ENCODE results near the gene ESR2.

ESR2 gene

GRCh38 chr14:64220056-64220455, 74.1 kb downstream of the ESR2 start:
- H3K36me3 ChIP-seq = peaks cover 100% of the 10 kb centered on the region
- no peaks in the 10 kb centered on the region for H3K4me1 ChIP-seq (ENCODE audit: control insufficient read depth in 1 of 2, insufficient read depth in 1 of 2, low read depth in 1 of 2, low read length in 1 of 2)
- no peak for TF ChIP-seq CTCF (IDR thresholded peaks at IDR 0.05)
- no peak overlapping the region for H3K4me3 ChIP-seq (ENCODE audit: low read depth in 1 of 2, low read length in 1 of 2)
- H3K27ac ChIP-seq = no peak overlapping the region
- H3K27me3 ChIP-seq = peaks cover 19% of the 10 kb centered on the region
- H3K9me3 ChIP-seq = no peaks in the 10 kb centered on the region

GRCh38 chr14:64218344-64219240, 75.6 kb downstream of the ESR2 start:
- no peaks in the 10 kb centered on the region for H3K9me3 ChIP-seq
- H3K27me3 ChIP-seq = peaks cover 19% of the 10 kb centered on the region
- peaks cover 100% of the 10 kb centered on the region for H3K36me3 ChIP-seq
- H3K4me1 ChIP-seq (ENCODE audit: control insufficient read depth in 1 of 2, insufficient read depth in 1 of 2, low read depth in 1 of 2, low read length in 1 of 2) = no peaks in the 10 kb centered on the region
- H3K27ac ChIP-seq = no peak overlapping the region
- no peak overlapping the region for H3K4me3 ChIP-seq (ENCODE audit: low read depth in 1 of 2, low read length in 1 of 2)
- TF ChIP-seq CTCF (IDR thresholded peaks at IDR 0.05) = no peak

GRCh38 chr14:64217834-64218233, 76.3 kb downstream of the ESR2 start:
- Histone ChIP-seq H3K4me3 (ENCODE audit: low read depth in 1 of 2, low read length in 1 of 2) (no peak overlapping the region), H3K27me3 (peaks cover 19% of the 10 kb centered on the region), H3K9me3 (no peaks in the 10 kb centered on the region), H3K36me3 (peaks cover 100% of the 10 kb centered on the region), H3K4me1 (ENCODE audit: control insufficient read depth in 1 of 2, insufficient read depth in 1 of 2, low read depth in 1 of 2, low read length in 1 of 2) (no peaks in the 10 kb centered on the region), H3K27ac (no peak overlapping the region)
- TF ChIP-seq CTCF (IDR thresholded peaks at IDR 0.05) = no peak

- H3K27me3 ChIP-seq = peaks cover 19% of the 10 kb centered on the region
- no peaks in the 10 kb centered on the region for H3K9me3 ChIP-seq
- no peaks in the 10 kb centered on the region for H3K4me1 ChIP-seq (ENCODE audit: control insufficient read depth in 1 of 2, insufficient read depth in 1 of 2, low read depth in 1 of 2, low read length in 1 of 2)
- no peak overlapping the region for H3K4me3 ChIP-seq (ENCODE audit: low read depth in 1 of 2, low read length in 1 of 2)
- peaks cover 100% of the 10 kb centered on the region for H3K36me3 ChIP-seq
- TF ChIP-seq CTCF (IDR thresholded peaks at IDR 0.05) = no peak
- no peak overlapping the region for H3K27ac ChIP-seq
These were observed 76.9 kb downstream of the ESR2 start for GRCh38 chr14:64217308-64217707.

- H3K27ac ChIP-seq = no peak overlapping the region
- H3K4me3 ChIP-seq (ENCODE audit: low read depth in 1 of 2, low read length in 1 of 2) = no peak overlapping the region
- peaks cover 100% of the 10 kb centered on the region for H3K36me3 ChIP-seq
- no peaks in the 10 kb centered on the region for H3K4me1 ChIP-seq (ENCODE audit: control insufficient read depth in 1 of 2, insufficient read depth in 1 of 2, low read depth in 1 of 2, low read length in 1 of 2)
- H3K27me3 ChIP-seq = peaks cover 10% of the 10 kb centered on the region
- H3K9me3 ChIP-seq = no peaks in the 10 kb centered on the region
- TF ChIP-seq CTCF (IDR thresholded peaks at IDR 0.05) = no peak
These were observed 78.2 kb downstream of the ESR2 start for GRCh38 chr14:64215978-64216377.

All from neutrophil (primary cell).